ENCODE results near the gene LPIN3. TPM values are rescaled to one million over a fixed set of nuclear protein-coding genes. Genes with fewer than 3 reads are reported as not detected.

The LPIN3 gene
- total and polyA plus RNA-seq, 2 experiments from 2014 or later, result 18.1 to 22.4 TPM

- WGBS (ENCODE audit: low lambda C conversion rate, missing lambda C conversion rate), result 91% methylated on average over 1 of the region's 1 CpG
- H3K4me1 ChIP-seq (ENCODE audit: insufficient read depth), result peaks cover 7% of the 10 kb centered on the region
Observed at GRCh38 chr20:41330941-41331340, 9.7 kb upstream of the LPIN3 start.

GRCh38 chr20:41331731-41332130 is 8.9 kb upstream of the LPIN3 start:
- no peaks in the 10 kb centered on the region for H3K79me2 ChIP-seq
- H3K4me2 ChIP-seq, result no peak overlapping the region
- WGBS (ENCODE audit: low lambda C conversion rate, missing lambda C conversion rate), result 92% methylated on average over 4 of the region's 4 CpGs
- H3K4me1 ChIP-seq (ENCODE audit: insufficient read depth), result peaks cover 7% of the 10 kb centered on the region
- DNase-seq (ENCODE audit: low spot score), result no peak
- TF ChIP-seq EZH2phosphoT487 (IDR thresholded peaks at IDR 0.05; ENCODE audit: low read depth, severe bottlenecking, unreplicated experiment) (no peak), CTCF (IDR thresholded peaks at IDR 0.05; ENCODE audit: poor library complexity) (no peak), EZH2 (IDR thresholded peaks at IDR 0.05; ENCODE audit: borderline replicate concordance) (no peak)
- H3K27me3 ChIP-seq, result no peaks in the 10 kb centered on the region
- H3K4me3 ChIP-seq, result no peak overlapping the region
- H3K9me2 ChIP-seq (replicated peaks; ENCODE audit: insufficient read depth), result no peaks in the 10 kb centered on the region
- no peaks in the 10 kb centered on the region for H3K36me3 ChIP-seq (replicated peaks; ENCODE audit: insufficient read depth, low read depth)
- no peak overlapping the region for H2AFZ ChIP-seq
- no peaks in the 10 kb centered on the region for H4K20me1 ChIP-seq (ENCODE audit: insufficient read depth, poor library complexity, severe bottlenecking)
- no peaks in the 10 kb centered on the region for H3K9me3 ChIP-seq (ENCODE audit: low read depth)
- no peak overlapping the region for H3K27ac ChIP-seq

More at GRCh38 chr20:41330941-41331340, 9.7 kb upstream of the LPIN3 start:
- H4K20me1 ChIP-seq (ENCODE audit: insufficient read depth, poor library complexity, severe bottlenecking), result no peaks in the 10 kb centered on the region
- H3K9me2 ChIP-seq (replicated peaks; ENCODE audit: insufficient read depth), result no peaks in the 10 kb centered on the region
- no peak overlapping the region for H3K4me3 ChIP-seq
- no peak overlapping the region for H2AFZ ChIP-seq
- TF ChIP-seq EZH2phosphoT487 (IDR thresholded peaks at IDR 0.05; ENCODE audit: low read depth, severe bottlenecking, unreplicated experiment) (no peak), CTCF (IDR thresholded peaks at IDR 0.05; ENCODE audit: poor library complexity) (no peak), EZH2 (IDR thresholded peaks at IDR 0.05; ENCODE audit: borderline replicate concordance) (no peak)
- H3K36me3 ChIP-seq (replicated peaks; ENCODE audit: insufficient read depth, low read depth), result no peaks in the 10 kb centered on the region
- no peak for DNase-seq (ENCODE audit: low spot score)
- H3K27ac ChIP-seq, result no peak overlapping the region
- no peak overlapping the region for H3K4me2 ChIP-seq
- no peaks in the 10 kb centered on the region for H3K9me3 ChIP-seq (ENCODE audit: low read depth)
- H3K79me2 ChIP-seq, result no peaks in the 10 kb centered on the region
- H3K27me3 ChIP-seq, result no peaks in the 10 kb centered on the region

- Histone ChIP-seq H2AFZ (no peak overlapping the region), H3K27me3 (no peaks in the 10 kb centered on the region), H3K4me1 (ENCODE audit: insufficient read depth) (peaks cover 2% of the 10 kb centered on the region), H3K4me2 (no peak overlapping the region), H4K20me1 (ENCODE audit: insufficient read depth, poor library complexity, severe bottlenecking) (no peaks in the 10 kb centered on the region), H3K4me3 (no peak overlapping the region), H3K27ac (no peak overlapping the region), H3K9me2 (replicated peaks; ENCODE audit: insufficient read depth) (no peaks in the 10 kb centered on the region), H3K9me3 (ENCODE audit: low read depth) (no peaks in the 10 kb centered on the region), H3K36me3 (replicated peaks; ENCODE audit: insufficient read depth, low read depth) (no peaks in the 10 kb centered on the region), H3K79me2 (no peaks in the 10 kb centered on the region)
- WGBS (ENCODE audit: low lambda C conversion rate, missing lambda C conversion rate), result 93% methylated on average over 2 of the region's 2 CpGs
- no peak for DNase-seq (ENCODE audit: low spot score)
- TF ChIP-seq CTCF (IDR thresholded peaks at IDR 0.05; ENCODE audit: poor library complexity) (no peak), EZH2 (IDR thresholded peaks at IDR 0.05; ENCODE audit: borderline replicate concordance) (no peak), EZH2phosphoT487 (IDR thresholded peaks at IDR 0.05; ENCODE audit: low read depth, severe bottlenecking, unreplicated experiment) (no peak)
Observed at GRCh38 chr20:41334036-41334435, 6.6 kb upstream of the LPIN3 start.

All from hepatocyte (in vitro differentiated cells).